OCI-LY7 (cell line): ENCODE data around the gene C16orf86. TPM values are rescaled to one million over a fixed set of nuclear protein-coding genes. Genes with fewer than 3 reads are reported as not detected.

Source experiments
- BruUV-seq: library from RNA; stranded (reverse); fragments of 400-500 nt; replicated peaks from 2 replicates; lab custom pipeline; 2021; lab: Mats Ljungman, UMichigan
- CTCF ChIA-PET: fragments of 300-600 bp; sonication (Branson Sonifier 250); formaldehyde crosslinking; loops from one replicate; lab custom pipeline; 2022; ENCODE audit warnings: antibody characterized with exemption; ENCODE audit not compliant: unreplicated experiment; lab: Charles Lee
- POLR2A ChIA-PET: fragments of 300-600 bp; sonication (Branson Sonifier 250); formaldehyde crosslinking; loops from one replicate; lab custom pipeline; 2022; ENCODE audit warnings: antibody characterized with exemption; lab: Charles Lee
- DNase-seq: peaks from one replicate; pipeline ENCODE4 v3.0.0-alpha.2; 2015; ENCODE audit warnings: low spot score
- H2AFZ ChIP-seq: fragments of 200-600 bp; sonication (generic), shearing (Covaris generic); 2 replicates; pipeline ENCODE4 v1.6.1; 2014; ENCODE audit warnings: mild to moderate bottlenecking, antibody characterized with exemption, low read length, moderate library complexity
- H3K27ac ChIP-seq: fragments of 200-600 bp; sonication (generic); 2 replicates; pipeline ENCODE4 v1.5.1; 2014; ENCODE audit warnings: mixed run types, low read depth, mild to moderate bottlenecking, moderate library complexity, low read length, inconsistent platforms; ENCODE audit not compliant: poor library complexity, severe bottlenecking
- H3K36me3 ChIP-seq: fragments of 200-600 bp; sonication (generic); 2 replicates; pipeline ENCODE4 v1.6.1; 2014; ENCODE audit warnings: mild to moderate bottlenecking, antibody characterized with exemption, low read length, moderate library complexity, mixed read lengths; ENCODE audit not compliant: insufficient read depth
- H3K4me1 ChIP-seq: fragments of 200-600 bp; sonication (generic); 2 replicates; pipeline ENCODE4 v1.5.1; 2014; ENCODE audit warnings: mild to moderate bottlenecking, low read length; ENCODE audit not compliant: insufficient read depth, poor library complexity, severe bottlenecking
- H3K4me2 ChIP-seq: fragments of 200-600 bp; sonication (generic); 2 replicates; pipeline ENCODE4 v1.6.1; 2014; ENCODE audit warnings: mild to moderate bottlenecking, low read length
- H3K4me3 ChIP-seq: fragments of 200-600 bp; sonication (generic); 2 replicates; pipeline ENCODE4 v1.5.1; 2014; ENCODE audit warnings: mild to moderate bottlenecking, low read depth, low read length; ENCODE audit not compliant: poor library complexity, severe bottlenecking
- H3K79me2 ChIP-seq: fragments of 200-600 bp; sonication (generic); 2 replicates; pipeline ENCODE4 v1.6.1; 2016; ENCODE audit warnings: low read depth, mild to moderate bottlenecking, low read length, moderate library complexity, mixed read lengths; ENCODE audit not compliant: insufficient read depth
- H3K9me2 ChIP-seq: fragments of 200-600 bp; sonication (generic); 2 replicates; pipeline ENCODE4 v1.6.1; 2016; ENCODE audit warnings: mild to moderate bottlenecking, low read length, mixed read lengths; ENCODE audit not compliant: insufficient read depth
- H3K9me3 ChIP-seq: fragments of 200-600 bp; sonication (generic); 2 replicates; pipeline ENCODE4 v1.6.1; 2014; ENCODE audit warnings: mild to moderate bottlenecking, mixed run types, low read length, mixed read lengths
- H4K20me1 ChIP-seq: fragments of 200-600 bp; sonication (generic); 2 replicates; pipeline ENCODE4 v1.6.1; 2014; ENCODE audit warnings: mild to moderate bottlenecking, antibody characterized with exemption, low read length, moderate library complexity, mixed read lengths; ENCODE audit not compliant: insufficient read depth
- CTCF ChIP-seq: fragments of 200-600 bp; sonication (generic); conservative IDR thresholded peaks from 2 replicates; pipeline ENCODE4 v1.5.1; 2014; ENCODE audit warnings: mild to moderate bottlenecking, antibody characterized with exemption, low read length, moderate library complexity, mixed read lengths
- EZH2phosphoT487 ChIP-seq: fragments of 200-600 bp; sonication (generic); IDR thresholded peaks from 2 replicates; pipeline ENCODE4 v1.6.1; 2018; ENCODE audit warnings: low read depth, borderline replicate concordance, mild to moderate bottlenecking, mixed run types, antibody characterized with exemption, low read length, moderate library complexity, mixed read lengths
- intact Hi-C: fragments of 100-400 bp; cut with micrococcal nuclease; formaldehyde crosslinking; loops from one replicate; pipeline ENCODE4 v1.10.0; 2022; ENCODE audit not compliant: unreplicated experiment
- total RNA-seq, 2 experiments: library from RNA; depleted of rRNA in 1 of 2; stranded (reverse); fragments of >200 nt in 1 of 2; shearing (Covaris generic) in 1 of 2; gene quantifications; 2 replicates each; pipeline ENCODE4 v1.2.3, GENCODE V29; 2014 to 2022

Gene C16orf86
- total RNA-seq, 2 experiments from 2014 or later = 4.7 to 7.8 TPM

DNA sequence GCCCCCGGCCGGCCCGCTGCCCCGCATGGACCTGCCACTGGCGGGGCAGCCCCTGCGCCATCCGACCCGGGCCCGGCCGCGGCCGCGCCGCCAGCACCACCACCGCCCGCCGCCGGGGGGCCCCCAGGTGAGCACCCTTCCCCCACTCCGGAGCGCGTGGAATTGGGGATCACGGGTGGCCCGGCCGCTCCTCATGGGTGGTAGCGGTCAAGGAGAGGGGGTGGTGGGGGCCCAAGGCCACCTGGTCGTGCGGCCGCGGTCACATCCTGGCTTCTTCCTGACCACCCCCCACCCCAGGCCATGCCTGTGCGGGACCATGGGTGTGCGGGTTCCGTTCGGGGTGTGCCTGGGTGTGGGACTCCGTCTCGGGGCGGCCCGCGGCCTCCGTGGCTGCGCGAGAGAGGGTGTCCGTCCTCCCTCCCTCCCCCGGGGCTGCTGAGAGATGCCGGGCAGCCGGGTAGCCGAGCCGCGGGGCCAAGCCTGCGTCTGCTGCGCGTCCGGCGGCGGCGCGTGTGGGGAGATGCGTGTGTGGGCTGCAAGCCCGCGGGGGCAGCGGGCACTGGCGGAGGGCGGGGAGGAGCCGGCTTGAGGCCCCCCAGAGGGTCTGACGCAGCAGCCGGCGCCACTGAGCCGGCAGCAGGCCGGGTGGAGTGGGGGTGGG is 13.4 kb upstream of the C16orf86 start:
- no peak for DNase-seq
- H2AFZ ChIP-seq = no peak overlapping the region
- no TSS peak for BruUV-seq
- no peaks in the 10 kb centered on the region for H3K9me3 ChIP-seq
- H3K4me2 ChIP-seq = no peak overlapping the region
- H3K9me2 ChIP-seq = no peaks in the 10 kb centered on the region
- TF ChIP-seq CTCF = no peak
- no peak for TF ChIP-seq EZH2phosphoT487
- H3K79me2 ChIP-seq = no peaks in the 10 kb centered on the region
- peaks cover 92% of the 10 kb centered on the region for H3K36me3 ChIP-seq
- no peaks in the 10 kb centered on the region; the same call in 1 of the 2 replicates for H4K20me1 ChIP-seq
- CTCF ChIA-PET = no interaction called here
- H3K4me3 ChIP-seq = no peak overlapping the region
- H3K27ac ChIP-seq = no peak overlapping the region
- intact Hi-C loops = no loop called here
- POLR2A ChIA-PET = no interaction called here
- no peaks in the 10 kb centered on the region for H3K4me1 ChIP-seq

GRCh38 chr16:67653789-67654402 is 12.7 kb upstream of the C16orf86 start:
- Histone ChIP-seq H3K9me2 (no peaks in the 10 kb centered on the region), H3K9me3 (no peaks in the 10 kb centered on the region), H2AFZ (no peak overlapping the region), H3K4me3 (no peak overlapping the region), H3K4me2 (no peak overlapping the region), H4K20me1 (peaks cover 1% of the 10 kb centered on the region; the same call in 1 of the 2 replicates), H3K27ac (no peak overlapping the region), H3K79me2 (peaks cover 4% of the 10 kb centered on the region; the same call in 1 of the 2 replicates), H3K36me3 (peaks cover 93% of the 10 kb centered on the region), H3K4me1 (peaks cover 4% of the 10 kb centered on the region)
- DNase-seq = no peak
- BruUV-seq = no TSS peak
- TF ChIP-seq CTCF = no peak
- TF ChIP-seq EZH2phosphoT487 = no peak
- POLR2A ChIA-PET = no interaction called here
- CTCF ChIA-PET = no interaction called here
- intact Hi-C loops = no loop called here

GRCh38 chr16:67654403-67654911 is 12.2 kb upstream of the C16orf86 start:
- CTCF ChIA-PET = no interaction called here
- Histone ChIP-seq H3K27ac (no peak overlapping the region), H2AFZ (no peak overlapping the region), H3K4me2 (no peak overlapping the region), H4K20me1 (0 out of 2 replicates have a peak, but pooled peaks cover 7% of the 10 kb centered on the region), H3K9me2 (no peaks in the 10 kb centered on the region), H3K9me3 (no peaks in the 10 kb centered on the region), H3K4me1 (peaks cover 7% of the 10 kb centered on the region), H3K79me2 (peaks cover 10% of the 10 kb centered on the region; the same call in 1 of the 2 replicates), H3K36me3 (peaks cover 92% of the 10 kb centered on the region), H3K4me3 (no peak overlapping the region)
- intact Hi-C loops = no loop called here
- TF ChIP-seq CTCF (no peak), EZH2phosphoT487 (no peak)
- POLR2A ChIA-PET = no interaction called here
- no peak for DNase-seq
- BruUV-seq = no TSS peak
